Midbrain (tissue), 1 donor: ENCODE results near the gene PCDHB6.
A peak's percentile ranks its signal among the peaks of the same experiment; 100 is the strongest.
"Not testable (repeated sequence)": the region's sequence is repeated elsewhere in the genome, so short reads cannot be mapped to it uniquely, and the experiment has no call there.

Source experiments
- DNase-seq: peaks from one replicate; lab custom pipeline; 2025; lab: John Stamatoyannopoulos, UW

Gene PCDHB6

DNA sequence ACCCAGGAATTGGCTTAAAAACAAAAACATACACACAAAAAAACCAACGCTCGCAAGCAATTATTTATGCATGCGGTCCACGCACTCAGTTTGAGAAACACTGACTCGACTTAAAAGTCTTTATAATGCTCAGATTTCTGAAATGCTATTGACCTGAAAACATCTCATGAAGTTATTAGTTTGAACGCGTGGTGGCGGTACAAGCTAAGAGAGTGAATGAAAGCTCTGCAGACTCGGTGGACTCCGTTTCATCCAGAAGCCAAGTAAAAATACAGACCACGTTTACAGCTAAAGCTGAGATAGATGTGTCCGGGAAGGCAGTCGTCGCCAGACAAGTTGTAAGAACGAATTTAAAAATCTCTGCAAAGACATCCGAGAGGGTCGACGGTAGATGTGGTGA, at the start of gene PCDHB6:
Gene PCDHB6 (plus strand): TSS at position 246 of the 400 bp plus-strand sequence. CDS start 201 bp downstream, outside the sequence.
- no peak for DNase-seq

DNA sequence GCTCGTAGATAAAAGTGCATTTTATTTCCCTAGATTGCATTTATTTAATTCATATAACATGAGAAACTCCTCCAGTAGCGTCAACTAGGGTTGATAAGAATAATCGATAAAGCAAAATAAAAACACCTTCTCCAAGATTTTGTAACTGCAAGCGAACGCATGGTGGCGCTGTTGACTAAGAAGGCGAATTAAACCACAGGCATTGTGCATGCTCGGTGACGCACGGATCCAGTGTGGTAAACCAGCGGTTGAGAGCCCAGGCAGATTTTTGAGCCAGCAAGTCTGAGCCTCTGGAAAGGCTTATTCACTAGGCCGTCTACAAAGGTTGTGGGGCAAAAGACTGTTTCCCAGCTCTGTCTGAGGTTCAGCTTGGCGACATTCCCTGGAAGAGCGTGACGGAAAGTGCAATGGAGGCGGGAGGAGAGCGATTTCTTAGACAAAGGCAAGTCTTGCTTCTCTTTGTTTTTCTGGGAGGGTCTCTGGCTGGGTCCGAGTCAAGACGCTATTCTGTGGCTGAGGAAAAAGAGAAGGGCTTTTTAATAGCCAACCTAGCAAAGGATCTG, 49.5 kb upstream of the PCDHB6 start, which contains the start of gene PCDHB3:
Gene PCDHB3 (plus strand): TSS at position 231 of the 563 bp plus-strand sequence. CDS start 177 bp downstream, at position 408.
- DNase-seq, result peak; percentile 30

DNA sequence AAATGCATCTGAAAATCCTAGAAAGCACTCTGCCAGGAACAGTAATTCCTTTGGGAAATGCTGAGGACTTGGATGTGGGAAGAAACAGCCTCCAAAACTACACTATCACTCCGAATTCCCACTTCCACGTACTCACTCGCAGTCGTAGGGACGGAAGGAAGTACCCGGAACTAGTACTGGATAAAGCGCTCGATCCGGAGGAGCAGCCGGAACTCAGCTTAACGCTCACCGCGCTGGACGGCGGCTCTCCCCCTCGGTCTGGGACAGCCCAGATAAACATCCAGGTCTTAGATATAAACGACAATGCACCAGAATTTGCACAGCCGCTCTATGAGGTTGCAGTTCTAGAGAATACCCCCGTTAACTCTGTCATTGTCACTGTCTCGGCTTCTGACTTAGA, 48.8 kb upstream of the PCDHB6 start:
- no peak for DNase-seq

DNA sequence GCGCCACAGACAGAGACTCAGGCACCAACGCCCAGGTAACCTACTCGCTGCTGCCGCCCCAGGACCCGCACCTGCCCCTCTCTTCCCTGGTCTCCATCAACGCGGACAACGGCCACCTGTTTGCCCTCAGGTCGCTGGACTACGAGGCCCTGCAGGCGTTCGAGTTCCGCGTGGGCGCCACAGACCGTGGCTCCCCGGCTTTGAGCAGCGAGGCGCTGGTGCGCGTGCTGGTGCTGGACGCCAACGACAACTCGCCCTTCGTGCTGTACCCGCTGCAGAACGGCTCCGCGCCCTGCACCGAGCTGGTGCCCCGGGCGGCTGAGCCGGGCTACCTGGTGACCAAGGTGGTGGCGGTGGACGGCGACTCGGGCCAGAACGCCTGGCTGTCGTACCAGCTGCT, 47.8 kb upstream of the PCDHB6 start:
- DNase-seq, result not testable (repeated sequence)

GRCh38 chr5:141102471-141102870, 47.4 kb upstream of the PCDHB6 start:
- DNase-seq, result not testable (repeated sequence)

GRCh38 chr5:141105350-141105749, 44.5 kb upstream of the PCDHB6 start:
- DNase-seq, result no peak

- no peak for DNase-seq
Observed at GRCh38 chr5:141119250-141119649, 30.6 kb upstream of the PCDHB6 start.

- peak; percentile 18 for DNase-seq
Observed at GRCh38 chr5:141121563-141121962, 28.3 kb upstream of the PCDHB6 start, which contains the start of gene PCDHB4. TSS of gene PCDHB4 (plus strand) at chr5:141121818. CDS start at chr5:141121999, 181 bp downstream.

DNA sequence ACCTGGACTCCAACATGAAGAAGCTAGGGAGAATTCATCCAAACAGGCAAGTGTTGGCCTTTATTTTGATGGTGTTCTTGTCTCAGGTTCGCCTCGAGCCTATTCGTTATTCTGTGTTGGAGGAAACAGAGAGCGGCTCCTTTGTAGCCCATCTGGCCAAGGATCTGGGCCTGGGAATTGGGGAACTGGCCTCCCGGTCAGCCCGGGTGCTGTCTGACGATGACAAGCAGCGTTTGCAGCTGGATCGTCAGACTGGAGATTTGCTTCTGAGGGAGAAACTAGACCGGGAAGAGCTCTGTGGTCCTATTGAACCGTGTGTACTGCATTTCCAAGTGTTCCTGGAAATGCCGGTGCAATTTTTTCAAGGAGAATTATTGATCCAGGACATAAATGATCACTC, 27.9 kb upstream of the PCDHB6 start:
- peak; percentile 3 for DNase-seq

GRCh38 chr5:141123396-141124135, 26.3 kb upstream of the PCDHB6 start:
- not testable (repeated sequence) for DNase-seq

DNA sequence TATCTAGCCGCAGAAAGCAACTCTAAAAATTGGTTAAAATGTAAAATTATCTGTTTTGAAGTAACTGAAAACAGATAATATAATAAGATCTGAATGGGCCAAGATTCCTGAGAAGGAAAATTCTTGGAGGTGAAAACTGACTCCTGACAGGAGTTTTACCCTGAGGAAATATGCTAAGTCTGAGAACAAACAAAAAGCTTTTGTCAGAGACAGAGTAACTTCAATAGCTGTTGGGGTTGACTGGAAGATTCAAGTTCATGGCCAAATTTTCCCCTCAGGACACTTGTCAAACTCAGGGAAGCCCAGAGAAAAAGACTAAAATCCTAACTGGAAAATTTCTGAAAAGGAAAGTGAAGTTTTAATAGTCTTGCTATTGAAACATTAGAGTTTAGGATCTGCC, 22.6 kb upstream of the PCDHB6 start:
- DNase-seq, result no peak

DNA sequence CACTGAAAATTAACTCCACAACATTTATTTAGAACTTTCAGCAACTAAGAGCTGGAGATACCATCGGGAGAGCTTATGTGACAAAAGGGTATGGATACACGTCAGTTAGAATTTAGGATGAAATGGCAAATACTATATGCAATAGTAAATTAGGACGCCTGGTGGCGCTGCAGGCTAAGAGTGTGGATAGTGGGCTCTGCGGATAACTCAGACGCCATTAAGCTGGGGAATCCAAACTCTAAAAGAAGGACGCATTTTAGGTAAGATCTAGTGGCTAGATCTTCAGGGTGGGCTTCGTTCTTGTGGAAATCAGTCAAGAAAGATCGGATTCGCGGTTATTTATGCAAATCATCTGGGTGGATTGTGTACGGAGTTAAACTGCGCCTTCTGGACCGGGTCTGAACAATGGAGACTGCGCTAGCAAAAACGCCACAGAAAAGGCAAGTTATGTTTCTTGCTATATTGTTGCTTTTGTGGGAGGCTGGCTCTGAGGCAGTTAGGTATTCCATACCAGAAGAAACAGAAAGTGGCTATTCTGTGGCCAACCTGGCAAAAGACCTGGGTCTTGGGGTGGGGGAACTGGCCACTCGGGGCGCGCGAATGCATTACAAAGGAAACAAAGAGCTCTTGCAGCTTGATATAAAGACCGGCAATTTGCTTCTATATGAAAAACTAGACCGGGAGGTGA, 14.7 kb upstream of the PCDHB6 start, which contains the start of gene PCDHB5:
Gene PCDHB5 (plus strand): TSS at position 177 of the 688 bp plus-strand sequence. CDS start 229 bp downstream, at position 406.
- peak; percentile 28 for DNase-seq

DNA sequence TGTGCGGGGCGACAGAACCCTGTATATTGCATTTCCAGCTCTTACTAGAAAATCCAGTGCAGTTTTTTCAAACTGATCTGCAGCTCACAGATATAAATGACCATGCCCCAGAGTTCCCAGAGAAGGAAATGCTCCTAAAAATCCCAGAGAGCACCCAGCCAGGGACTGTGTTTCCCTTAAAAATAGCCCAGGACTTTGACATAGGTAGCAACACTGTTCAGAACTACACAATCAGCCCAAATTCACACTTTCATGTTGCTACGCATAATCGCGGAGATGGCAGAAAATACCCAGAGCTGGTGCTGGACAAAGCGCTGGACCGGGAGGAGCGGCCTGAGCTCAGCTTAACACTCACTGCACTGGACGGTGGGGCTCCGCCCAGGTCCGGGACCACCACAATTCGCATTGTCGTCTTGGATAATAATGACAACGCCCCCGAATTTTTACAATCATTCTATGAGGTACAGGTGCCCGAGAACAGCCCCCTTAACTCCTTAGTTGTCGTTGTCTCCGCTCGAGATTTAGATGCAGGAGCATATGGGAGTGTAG, 14.1 kb upstream of the PCDHB6 start:
- DNase-seq, result no peak

DNA sequence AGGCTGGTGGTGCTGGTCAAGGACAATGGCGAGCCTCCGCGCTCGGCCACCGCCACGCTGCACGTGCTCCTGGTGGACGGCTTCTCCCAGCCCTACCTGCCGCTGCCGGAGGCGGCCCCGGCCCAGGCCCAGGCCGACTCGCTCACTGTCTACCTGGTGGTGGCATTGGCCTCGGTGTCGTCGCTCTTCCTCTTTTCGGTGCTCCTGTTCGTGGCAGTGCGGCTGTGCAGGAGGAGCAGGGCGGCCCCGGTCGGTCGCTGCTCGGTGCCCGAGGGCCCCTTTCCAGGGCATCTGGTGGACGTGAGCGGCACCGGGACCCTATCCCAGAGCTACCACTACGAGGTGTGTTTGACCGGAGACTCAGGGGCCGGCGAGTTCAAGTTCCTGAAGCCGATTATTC, 12.5 kb upstream of the PCDHB6 start:
- DNase-seq, result not testable (repeated sequence)

DNA sequence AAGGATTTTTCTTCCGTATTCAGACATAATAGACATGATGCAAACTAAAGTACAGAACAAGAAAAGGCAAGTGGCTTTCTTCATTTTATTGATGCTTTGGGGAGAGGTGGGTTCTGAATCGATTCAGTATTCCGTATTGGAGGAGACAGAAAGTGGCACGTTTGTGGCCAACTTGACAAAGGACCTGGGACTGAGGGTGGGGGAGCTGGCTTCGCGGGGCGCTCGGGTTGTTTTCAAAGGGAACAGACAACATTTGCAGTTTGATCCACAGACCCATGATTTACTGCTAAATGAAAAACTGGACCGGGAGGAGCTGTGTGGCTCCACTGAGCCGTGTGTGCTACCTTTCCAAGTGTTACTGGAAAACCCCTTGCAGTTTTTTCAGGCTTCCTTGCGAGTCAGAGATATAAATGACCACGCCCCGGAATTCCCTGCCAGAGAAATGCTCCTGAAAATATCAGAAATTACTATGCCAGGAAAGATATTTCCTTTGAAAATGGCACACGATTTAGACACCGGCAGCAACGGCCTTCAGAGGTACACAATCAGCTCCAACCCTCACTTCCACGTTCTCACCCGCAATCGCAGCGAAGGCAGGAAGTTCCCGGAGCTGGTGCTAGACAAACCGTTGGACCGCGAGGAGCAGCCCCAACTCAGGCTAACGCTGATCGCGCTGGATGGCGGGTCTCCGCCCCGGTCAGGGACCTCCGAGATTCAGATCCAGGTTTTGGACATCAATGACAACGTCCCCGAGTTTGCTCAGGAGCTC, 551 bp downstream of the PCDHB6 start:
- no peak for DNase-seq

DNA sequence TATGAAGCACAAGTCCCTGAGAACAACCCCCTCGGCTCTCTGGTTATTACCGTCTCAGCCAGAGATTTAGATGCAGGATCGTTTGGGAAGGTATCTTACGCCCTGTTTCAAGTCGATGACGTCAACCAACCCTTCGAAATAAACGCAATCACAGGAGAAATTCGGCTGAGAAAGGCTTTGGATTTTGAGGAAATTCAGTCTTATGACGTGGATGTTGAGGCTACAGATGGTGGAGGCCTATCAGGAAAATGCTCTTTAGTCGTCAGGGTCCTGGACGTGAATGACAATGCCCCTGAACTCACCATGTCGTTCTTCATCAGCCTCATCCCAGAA, 1.1 kb downstream of the PCDHB6 start:
- DNase-seq, result no peak

DNA sequence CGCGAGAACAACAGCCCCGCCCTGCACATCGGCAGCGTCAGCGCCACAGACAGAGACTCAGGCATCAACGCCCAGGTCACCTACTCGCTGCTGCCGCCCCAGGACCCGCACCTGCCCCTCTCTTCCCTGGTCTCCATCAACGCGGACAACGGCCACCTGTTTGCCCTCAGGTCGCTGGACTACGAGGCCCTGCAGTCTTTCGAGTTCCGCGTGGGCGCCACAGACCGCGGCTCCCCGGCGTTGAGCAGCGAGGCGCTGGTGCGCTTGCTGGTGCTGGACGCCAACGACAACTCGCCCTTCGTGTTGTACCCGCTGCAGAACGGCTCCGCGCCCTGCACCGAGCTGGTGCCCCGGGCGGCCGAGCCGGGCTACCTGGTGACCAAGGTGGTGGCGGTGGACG, 1.8 kb downstream of the PCDHB6 start:
- DNase-seq, result not testable (repeated sequence)

- DNase-seq, result not testable (repeated sequence)
Observed at GRCh38 chr5:141152096-141152495, 2.2 kb downstream of the PCDHB6 start.

DNA sequence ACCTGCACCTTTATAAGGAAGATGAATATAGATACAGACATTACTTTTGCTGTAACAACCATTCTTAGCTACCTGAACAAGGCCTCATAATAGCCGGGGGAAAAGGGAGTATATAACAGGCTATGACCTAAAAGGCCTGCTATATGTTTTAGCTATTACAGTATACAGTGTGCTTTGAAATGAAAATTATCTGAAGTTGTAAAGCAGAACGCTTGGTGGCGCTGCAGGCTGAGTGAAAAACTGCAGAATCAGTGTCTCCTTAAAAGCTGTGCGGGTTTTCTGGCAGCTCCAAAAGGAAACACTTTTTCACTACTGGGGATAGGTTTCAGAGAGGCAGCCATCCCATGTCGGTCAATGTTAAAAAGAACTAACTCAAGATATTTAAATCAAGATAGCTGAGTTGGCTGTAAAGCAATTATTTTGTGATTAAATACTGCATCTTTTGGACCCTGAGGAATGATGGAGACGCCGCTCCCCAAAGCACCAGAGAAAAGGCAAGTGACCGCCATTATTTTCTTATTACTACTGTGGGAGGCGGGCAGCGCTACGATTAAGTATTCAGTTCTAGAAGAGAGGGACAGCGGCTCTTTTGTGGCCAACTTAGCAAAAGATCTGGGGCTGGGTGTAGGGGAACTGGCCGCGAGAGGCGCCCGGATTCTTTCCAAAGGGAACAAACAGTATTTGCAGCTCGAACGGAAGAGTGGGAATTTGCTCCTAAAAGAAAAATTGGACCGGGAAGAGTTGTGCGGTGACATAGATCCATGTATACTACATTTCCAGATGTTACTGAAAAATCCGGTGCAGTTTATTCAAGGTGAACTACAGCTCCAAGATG, 5.9 kb downstream of the PCDHB6 start:
- DNase-seq, result no peak

DNA sequence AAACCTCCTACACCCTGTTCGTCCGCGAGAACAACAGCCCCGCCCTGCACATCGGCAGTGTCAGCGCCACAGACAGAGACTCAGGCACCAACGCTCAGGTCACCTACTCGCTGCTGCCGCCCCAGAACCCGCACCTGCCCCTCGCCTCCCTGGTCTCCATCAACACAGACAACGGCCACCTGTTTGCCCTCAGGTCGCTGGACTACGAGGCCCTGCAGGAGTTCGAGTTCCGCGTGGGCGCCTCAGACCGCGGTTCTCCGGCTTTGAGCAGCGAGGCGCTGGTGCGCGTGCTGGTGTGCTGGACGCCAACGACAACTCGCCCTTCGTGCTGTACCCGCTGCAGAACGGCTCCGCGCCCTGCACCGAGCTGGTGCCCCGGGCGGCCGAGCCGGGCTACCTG, 7.5 kb downstream of the PCDHB6 start:
- not testable (repeated sequence) for DNase-seq

DNA sequence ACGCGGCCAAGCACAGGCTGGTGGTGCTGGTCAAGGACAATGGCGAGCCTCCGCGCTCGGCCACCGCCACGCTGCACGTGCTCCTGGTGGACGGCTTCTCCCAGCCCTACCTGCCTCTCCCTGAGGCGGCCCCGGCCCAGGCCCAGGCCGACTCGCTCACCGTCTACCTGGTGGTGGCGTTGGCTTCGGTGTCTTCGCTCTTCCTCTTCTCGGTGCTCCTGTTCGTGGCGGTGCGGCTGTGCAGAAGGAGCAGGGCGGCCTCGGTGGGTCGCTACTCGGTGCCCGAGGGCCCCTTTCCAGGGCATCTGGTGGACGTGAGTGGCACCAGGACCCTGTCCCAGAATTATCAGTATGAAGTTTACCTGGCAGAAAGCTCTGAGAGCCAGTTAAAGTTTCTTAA, 8.0 kb downstream of the PCDHB6 start:
- not testable (repeated sequence) for DNase-seq
